Breast epithelium (tissue), 4 donors: ENCODE results near the gene OR10H5. TPM values are rescaled to one million over a fixed set of nuclear protein-coding genes. Genes with fewer than 3 reads are reported as not detected.
A peak's percentile ranks its signal among the peaks of the same experiment; 100 is the strongest.
"Not testable (repeated sequence)": the region's sequence is repeated elsewhere in the genome, so short reads cannot be mapped to it uniquely, and the experiment has no call there.

Source experiments
- DNase-seq, 2 donors: peaks; one replicate each; pipeline ENCODE4 v3.0.0-alpha.2; 2019; ENCODE audit warnings: low spot score in 2 of 2
- H3K27ac ChIP-seq, 2 donors: fragments of 200-600 bp; sonication (generic) in 1 of 2; one replicate each; pipeline ENCODE4 v1.5.1; 2016 to 2019; ENCODE audit warnings: mild to moderate bottlenecking in 1 of 2
- H3K27me3 ChIP-seq, 2 donors: fragments of 200-600 bp; sonication (generic) in 1 of 2; one replicate each; pipeline versions ENCODE4 v1.5.1 to v1.6.0; 2017 to 2019; ENCODE audit warnings: control low read depth in 1 of 2, mild to moderate bottlenecking in 1 of 2
- H3K36me3 ChIP-seq: fragments of 200-600 bp; one replicate; pipeline ENCODE4 v1.5.1; 2019
- H3K4me1 ChIP-seq, 2 donors: fragments of 200-600 bp; sonication (generic); one replicate each; pipeline ENCODE4 v1.5.1; 2016 to 2019; ENCODE audit warnings: control low read depth in 1 of 2
- H3K4me3 ChIP-seq, 3 donors: fragments of 200-600 bp; sonication (generic); 1 replicate in 2 of 3; 2 replicates in 1 of 3; pipeline ENCODE4 v1.5.1; 2016 to 2019; ENCODE audit warnings: mild to moderate bottlenecking in 3 of 3, moderate library complexity in 2 of 3
- H3K9me3 ChIP-seq, 2 donors: fragments of 200-600 bp; sonication (generic) in 1 of 2; one replicate each; pipeline ENCODE4 v1.5.1; 2016 to 2019; ENCODE audit warnings: control low read depth in 1 of 2
- CTCF ChIP-seq, 3 donors: fragments of 450-650 bp; IDR thresholded peaks; one replicate each; pipeline ENCODE4 v1.5.1; 2016 to 2017; ENCODE audit warnings: antibody characterized with exemption in 3 of 3, mild to moderate bottlenecking in 3 of 3, moderate library complexity in 3 of 3
- POLR2A ChIP-seq: fragments of 450-650 bp; IDR thresholded peaks from one replicate; pipeline ENCODE4 v1.6.1; 2016; ENCODE audit warnings: antibody characterized with exemption, mild to moderate bottlenecking, moderate library complexity
- POLR2AphosphoS5 ChIP-seq, 3 donors: sonication (generic); formaldehyde crosslinking; IDR thresholded peaks; one replicate each; pipeline ENCODE4 v1.6.1; 2017; ENCODE audit warnings: antibody characterized with exemption in 3 of 3
- intact Hi-C: fragments of 100-400 bp; cut with DNase I; formaldehyde crosslinking; loops from one replicate; pipeline ENCODE4 v1.15.1; 2023; ENCODE audit warnings: low total_unique reads
- total RNA-seq, 3 donors: library from RNA; depleted of rRNA; stranded (reverse); fragments of >200 nt; gene quantifications; one replicate each; pipeline ENCODE4 v1.1.0, GENCODE V29; 2016

OR10H5 gene
- total RNA-seq, 3 donors from 2014 or later, result not detected

- TF ChIP-seq CTCF (IDR thresholded peaks at IDR 0.05) (no peak), POLR2AphosphoS5 (IDR thresholded peaks at IDR 0.05) (no peak)
- Histone ChIP-seq H3K36me3 (no peaks in the 10 kb centered on the region), H3K27ac (no peak overlapping the region), H3K9me3 (no peaks in the 10 kb centered on the region), H3K4me3 (no peak overlapping the region), H3K4me1 (no peaks in the 10 kb centered on the region), H3K27me3 (no peaks in the 10 kb centered on the region)
- DNase-seq, result no peak
- intact Hi-C loops, result no loop called here
These were observed 38.3 kb downstream of the OR10H5 start for GRCh38 chr19:15825753-15826152.

GRCh38 chr19:15828121-15828610 is 40.7 kb downstream of the OR10H5 start:
- no peak for TF ChIP-seq POLR2A
- TF ChIP-seq POLR2AphosphoS5 (IDR thresholded peaks at IDR 0.05), result no peak
- no peak for TF ChIP-seq CTCF (IDR thresholded peaks at IDR 0.05)
- Histone ChIP-seq H3K27ac (peak overlapping the region in 1 of 2 donors; percentile 74), H3K4me1 (no peaks in the 10 kb centered on the region), H3K27me3 (no peaks in the 10 kb centered on the region), H3K9me3 (no peaks in the 10 kb centered on the region), H3K4me3 (no peak overlapping the region), H3K36me3 (no peaks in the 10 kb centered on the region)
- DNase-seq, result no peak
- intact Hi-C loops, result no loop called here

- H3K27me3 ChIP-seq, intact Hi-C loops, H3K4me3 ChIP-seq, H3K9me3 ChIP-seq, H3K36me3 ChIP-seq, H3K4me1 ChIP-seq: not testable (repeated sequence)
- H3K27ac ChIP-seq, result peak overlapping the region in 1 of 2 donors; percentile 74
- DNase-seq, result peak in 1 of 2 donors; percentile 50
These were observed 41.3 kb downstream of the OR10H5 start for GRCh38 chr19:15828611-15829305.

- TF ChIP-seq POLR2A (no peak), CTCF (IDR thresholded peaks at IDR 0.05) (no peak), POLR2AphosphoS5 (IDR thresholded peaks at IDR 0.05) (no peak)
- no peak for DNase-seq
- intact Hi-C loops, result no loop called here
- Histone ChIP-seq H3K4me3 (no peak overlapping the region), H3K4me1 (no peaks in the 10 kb centered on the region), H3K9me3 (no peaks in the 10 kb centered on the region), H3K27ac (peak overlapping the region in 1 of 2 donors; percentile 74), H3K27me3 (no peaks in the 10 kb centered on the region), H3K36me3 (no peaks in the 10 kb centered on the region)
These were observed 41.8 kb downstream of the OR10H5 start for GRCh38 chr19:15829306-15829698.

GRCh38 chr19:15829786-15830185 is 42.3 kb downstream of the OR10H5 start:
- Histone ChIP-seq H3K27ac (no peak overlapping the region), H3K27me3 (no peaks in the 10 kb centered on the region), H3K36me3 (no peaks in the 10 kb centered on the region), H3K4me3 (no peak overlapping the region), H3K9me3 (no peaks in the 10 kb centered on the region), H3K4me1 (no peaks in the 10 kb centered on the region)
- intact Hi-C loops, result loop anchor here (5.0 kb wide), 1 partner anchor 143 kb away; no protein-coding TSS in a partner anchor
- TF ChIP-seq POLR2A (no peak), POLR2AphosphoS5 (IDR thresholded peaks at IDR 0.05) (no peak), CTCF (IDR thresholded peaks at IDR 0.05) (no peak)
- no peak for DNase-seq
